GM21423 (cell line): Measurements from ENCODE around the gene ALKBH7.
A peak's percentile ranks its signal among the peaks of the same experiment; 100 is the strongest.
"Not testable (repeated sequence)": the region's sequence is repeated elsewhere in the genome, so short reads cannot be mapped to it uniquely, and the experiment has no call there.

Source experiments
- ATAC-seq: cut with Tn5 transposase; IDR thresholded peaks from one replicate; pipeline ENCODE4 v1.9.1; 2021; ENCODE audit warnings: mild to moderate bottlenecking, moderate library complexity; ENCODE audit not compliant: unreplicated experiment

The ALKBH7 gene

GRCh38 chr19:6372594-6373095 lies at the start of gene ALKBH7:
Gene ALKBH7 (plus strand): TSS chr19:6372794. CDS start chr19:6372821, 27 bp downstream.
- ATAC-seq, result peak; percentile 71

GRCh38 chr19:6324757-6325156 lies 47.8 kb upstream of the ALKBH7 start:
- no peak for ATAC-seq

- ATAC-seq, result no peak
Observed at GRCh38 chr19:6325614-6326013, 47.0 kb upstream of the ALKBH7 start.

GRCh38 chr19:6326815-6327214 lies 45.8 kb upstream of the ALKBH7 start:
- no peak for ATAC-seq

- ATAC-seq, result no peak
Observed at GRCh38 chr19:6333439-6333838, 39.2 kb upstream of the ALKBH7 start, which contains the start of gene ACER1. Gene ACER1 (minus strand): TSS chr19:6333612. CDS start chr19:6333551, 61 bp downstream.

GRCh38 chr19:6334490-6335285 lies 37.9 kb upstream of the ALKBH7 start:
- ATAC-seq, result no peak

- no peak for ATAC-seq
Observed at GRCh38 chr19:6340493-6341201, 31.9 kb upstream of the ALKBH7 start.

- ATAC-seq, result no peak
Observed at GRCh38 chr19:6343462-6343861, 29.1 kb upstream of the ALKBH7 start.

- not testable (repeated sequence) for ATAC-seq
Observed at GRCh38 chr19:6349271-6349670, 23.3 kb upstream of the ALKBH7 start.

GRCh38 chr19:6350688-6351087 lies 21.9 kb upstream of the ALKBH7 start:
- no peak for ATAC-seq

- no peak for ATAC-seq
Observed at GRCh38 chr19:6352381-6353165, 20.0 kb upstream of the ALKBH7 start.

GRCh38 chr19:6354098-6354674 lies 18.4 kb upstream of the ALKBH7 start:
- no peak for ATAC-seq

- not testable (repeated sequence) for ATAC-seq
Observed at GRCh38 chr19:6355321-6356040, 17.1 kb upstream of the ALKBH7 start.

- no peak for ATAC-seq
Observed at GRCh38 chr19:6357174-6357573, 15.4 kb upstream of the ALKBH7 start.

GRCh38 chr19:6358003-6358402 lies 14.6 kb upstream of the ALKBH7 start:
- no peak for ATAC-seq

GRCh38 chr19:6359568-6360341 lies 12.8 kb upstream of the ALKBH7 start:
- ATAC-seq, result no peak

GRCh38 chr19:6360445-6360844 lies 12.1 kb upstream of the ALKBH7 start:
- not testable (repeated sequence) for ATAC-seq

- ATAC-seq, result not testable (repeated sequence)
Observed at GRCh38 chr19:6360857-6361216, 11.8 kb upstream of the ALKBH7 start.

- ATAC-seq, result no peak
Observed at GRCh38 chr19:6362027-6362350, 10.6 kb upstream of the ALKBH7 start.
